Hepatocyte (in vitro differentiated cells): ENCODE data around the gene CNOT6L.

Experiments used
- CTCF ChIP-seq: fragments of 200-600 bp; sonication (generic); IDR thresholded peaks from 2 replicates; pipeline ENCODE4 v1.5.1; 2016; ENCODE audit warnings: antibody characterized with exemption, mild to moderate bottlenecking; ENCODE audit not compliant: poor library complexity
- EZH2 ChIP-seq: fragments of 200-600 bp; sonication (generic); IDR thresholded peaks from 2 replicates; pipeline ENCODE4 v1.6.1; 2016; ENCODE audit warnings: antibody characterized with exemption, mild to moderate bottlenecking, borderline replicate concordance

GRCh38 chr4:77665381-77666069 lies 153.6 kb downstream of the CNOT6L start:
- TF ChIP-seq CTCF: no peak
- no peak for TF ChIP-seq EZH2
